AG04449 (cell line): Measurements from ENCODE around the gene METRNL.

Experiments used
- CTCF ChIA-PET: fragments of 350-600 bp; formaldehyde crosslinking; extraction: SDS; loops from one replicate; lab custom pipeline; 2021; ENCODE audit warnings: antibody characterized with exemption; lab: Yijun Ruan, JAX
- POLR2A ChIA-PET: fragments of 400-600, 350-600 bp; formaldehyde crosslinking; extraction: SDS; loops from one replicate; lab custom pipeline; 2020; ENCODE audit warnings: antibody characterized with exemption, inconsistent platforms; lab: Yijun Ruan, JAX
- DNase-seq: peaks from one replicate; pipeline ENCODE4 v3.0.0-alpha.2; 2010; ENCODE audit warnings: low read depth, low spot score
- H3K4me3 ChIP-seq: 2 replicates; pipeline ENCODE4 v1.5.1; 2011; ENCODE audit warnings: low read depth, mild to moderate bottlenecking, control low read depth, low read length
- CTCF ChIP-seq: IDR thresholded peaks from one replicate; pipeline ENCODE4 v1.5.1; 2011; ENCODE audit warnings: mild to moderate bottlenecking, moderate library complexity, low read length, control low read depth, inconsistent platforms; ENCODE audit not compliant: insufficient read depth; ENCODE audit errors: missing control alignments

Gene METRNL

DNA sequence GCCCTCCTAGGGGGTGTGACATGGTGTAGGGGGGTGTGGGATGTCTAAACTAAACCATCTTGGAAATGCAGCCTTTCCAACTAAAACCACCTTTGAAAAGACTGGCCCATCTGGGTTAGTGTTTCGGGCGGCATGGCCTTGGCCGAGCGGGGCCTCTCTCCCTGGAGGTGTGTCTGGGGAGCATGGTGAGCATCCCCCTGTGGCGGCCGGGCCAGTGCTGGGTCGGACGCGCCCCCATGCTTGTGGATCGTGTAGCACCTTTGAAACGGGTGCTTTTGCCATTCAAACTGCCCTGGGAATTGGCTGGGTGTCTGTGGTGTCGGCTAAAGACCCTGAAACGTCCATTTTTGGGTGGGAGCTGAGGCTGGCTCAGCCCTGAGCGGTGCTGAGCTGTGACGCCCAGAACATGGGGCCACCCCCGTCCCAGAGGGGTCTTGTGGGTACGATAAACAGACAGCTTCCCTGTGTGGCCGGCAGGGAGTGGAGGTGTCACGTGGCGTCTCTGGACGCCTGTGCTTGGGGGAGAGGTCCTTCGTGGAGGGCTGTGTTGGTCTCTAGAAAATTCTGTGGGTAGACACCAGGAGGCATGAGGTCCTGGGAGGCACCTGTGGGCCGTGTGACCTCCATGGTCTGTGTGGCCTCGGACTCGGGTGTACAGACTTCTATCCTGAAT lies 6.3 kb downstream of the METRNL start:
- ChIA-PET POLR2A (no interaction called here), CTCF (no interaction called here)

DNA sequence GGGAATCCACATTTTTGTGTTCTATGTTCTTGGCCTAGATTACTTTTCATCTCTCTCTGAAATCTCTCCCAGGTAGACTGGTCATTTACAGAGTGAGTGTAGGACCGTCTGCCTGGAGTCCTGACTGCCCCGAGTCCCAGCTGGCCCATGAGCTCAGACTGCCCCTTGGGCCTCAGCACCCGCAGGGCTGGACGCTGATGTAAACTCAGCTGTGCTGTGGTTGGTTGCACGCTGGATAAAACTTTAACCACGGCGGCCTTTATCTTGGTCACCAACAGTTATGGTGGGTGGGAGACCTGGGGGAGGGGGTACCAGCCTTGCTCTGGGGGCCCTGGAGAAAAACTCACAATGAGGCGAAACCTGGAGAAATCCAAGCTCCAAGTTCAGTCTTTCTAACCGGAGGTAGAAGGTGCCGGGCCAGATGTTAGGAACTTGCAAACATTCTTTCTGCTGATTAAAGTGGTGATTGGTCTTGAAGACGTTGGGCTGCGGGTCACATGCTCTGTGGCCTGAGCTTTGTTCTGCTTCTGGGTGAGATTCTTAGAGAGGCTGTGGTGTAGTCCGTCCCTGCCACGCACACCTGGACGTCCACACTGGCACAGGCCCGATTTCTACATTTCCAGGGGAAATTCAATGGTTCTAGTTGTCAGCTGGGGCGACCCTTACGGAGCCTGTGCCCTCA lies 6.9 kb downstream of the METRNL start:
- no peak overlapping the region for H3K4me3 ChIP-seq
- no peak for TF ChIP-seq CTCF
- ChIA-PET CTCF (no interaction called here), POLR2A (no interaction called here)
- no peak for DNase-seq

More for the DNA sequence above, 6.3 kb downstream of the METRNL start:
- no peak overlapping the region for H3K4me3 ChIP-seq
- no peak for DNase-seq
- TF ChIP-seq CTCF, result no peak

DNA sequence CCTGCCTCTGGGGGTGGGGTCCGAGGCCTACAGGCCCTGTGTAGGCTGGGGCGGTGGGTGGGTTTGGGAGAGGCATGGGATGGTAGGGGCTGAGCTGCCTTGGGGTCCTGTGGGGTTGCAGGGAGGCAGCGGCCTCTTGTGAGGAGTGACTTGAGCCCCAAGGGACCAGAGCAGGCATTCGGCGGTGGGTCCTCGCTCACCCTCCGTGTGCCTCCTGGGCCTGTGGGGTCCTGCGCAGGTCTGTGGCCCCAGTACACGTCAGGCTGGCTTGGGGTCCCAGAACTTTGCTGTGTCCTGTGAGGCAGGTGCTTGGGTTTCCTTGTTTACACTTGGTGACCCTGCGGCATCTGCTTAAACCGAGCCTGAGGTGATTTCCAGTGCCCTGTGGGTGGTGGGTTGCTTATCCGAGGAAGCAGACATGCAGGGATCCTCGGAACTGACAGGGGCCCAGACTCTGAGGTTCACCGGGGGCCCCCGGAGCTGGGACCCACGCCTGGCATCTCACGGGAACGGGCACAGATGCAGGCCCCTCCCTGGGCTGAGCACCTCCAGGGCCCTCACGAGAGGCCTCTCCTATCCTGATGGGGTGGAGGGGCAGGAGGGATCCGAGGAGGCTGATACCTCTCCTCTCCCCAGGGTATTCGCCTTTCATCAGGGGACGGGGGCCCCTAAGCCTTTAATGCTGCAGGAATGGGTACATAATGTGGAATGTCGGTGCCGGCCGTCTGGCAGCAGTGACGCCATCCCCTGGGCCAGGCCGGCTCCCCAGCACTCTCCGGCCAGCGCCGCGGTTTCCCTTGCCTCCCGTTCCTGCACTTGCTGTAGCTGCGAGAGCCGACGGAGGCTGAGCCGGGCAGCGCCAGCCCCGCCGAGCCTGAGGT lies 7.7 kb downstream of the METRNL start:
- ChIA-PET CTCF (no interaction called here), POLR2A (no interaction called here)
- TF ChIP-seq CTCF, result no peak
- DNase-seq, result no peak
- no peak overlapping the region for H3K4me3 ChIP-seq

- no peak overlapping the region for H3K4me3 ChIP-seq
- ChIA-PET CTCF (no interaction called here), POLR2A (interaction anchor here (1.4 kb wide), 1 partner anchor 10 kb away, joined by 3 read pairs; no protein-coding TSS in a partner anchor)
- DNase-seq, result no peak
- no peak for TF ChIP-seq CTCF
Observed at GRCh38 chr17:83087788-83088360, 8.5 kb downstream of the METRNL start.

GRCh38 chr17:83088451-83088850 lies 9.0 kb downstream of the METRNL start:
- ChIA-PET POLR2A (interaction anchor here (1.4 kb wide), 1 partner anchor 9 kb away, joined by 3 read pairs; no protein-coding TSS in a partner anchor), CTCF (no interaction called here)
- H3K4me3 ChIP-seq, result no peak overlapping the region
- DNase-seq, result no peak
- TF ChIP-seq CTCF, result no peak
